Activated naive CD8-positive, alpha-beta T cell treated with anti-CD3 and anti-CD28 coated beads, Interleukin-2, amount 10 ng/mL, durations not matched to agents 7 days and 5 days (primary cell): ENCODE data around the gene PLCG1. TPM values are rescaled to one million over a fixed set of nuclear protein-coding genes. Genes with fewer than 3 reads are reported as not detected.

Experiments
- ATAC-seq: fragments of 150-1000 bp; cut with Tn5 transposase; one replicate; pipeline ENCODE4 v1.10.0; 2021; ENCODE audit warnings: low read depth, moderate library complexity
- POLR2A ChIA-PET: fragments of 350-600 bp; sonication (Branson Sonifier 250); formaldehyde crosslinking; loops from one replicate; lab custom pipeline; 2021; ENCODE audit warnings: antibody characterized with exemption; lab: Charles Lee
- DNase-seq: peaks from one replicate; pipeline ENCODE4 v3.0.0; 2021
- H3K27ac Mint-ChIP-seq: one replicate; pipeline ENCODE4 v1.8.0; 2022; ENCODE audit warnings: mild to moderate bottlenecking, mixed read lengths
- H3K27me3 Mint-ChIP-seq: one replicate; pipeline ENCODE4 v1.8.0; 2022; ENCODE audit warnings: mild to moderate bottlenecking, moderate library complexity, mixed read lengths
- H3K36me3 Mint-ChIP-seq: one replicate; pipeline ENCODE4 v1.8.0; 2021; ENCODE audit warnings: mild to moderate bottlenecking, mixed read lengths
- H3K4me1 Mint-ChIP-seq: one replicate; pipeline ENCODE4 v1.8.0; 2021; ENCODE audit warnings: mixed read lengths
- H3K4me3 Mint-ChIP-seq: one replicate; pipeline ENCODE4 v1.8.0; 2022; ENCODE audit warnings: mild to moderate bottlenecking, moderate library complexity, mixed read lengths
- H3K9me3 Mint-ChIP-seq: one replicate; pipeline ENCODE4 v1.8.0; 2021; ENCODE audit warnings: mixed read lengths
- total RNA-seq, 2 experiments: library from RNA; stranded (reverse); gene quantifications; one replicate each; pipeline ENCODE4 v1.2.3, GENCODE V29; 2021

The PLCG1 gene
- total RNA-seq, 2 experiments from 2014 or later, result 419 to 425 TPM

DNA sequence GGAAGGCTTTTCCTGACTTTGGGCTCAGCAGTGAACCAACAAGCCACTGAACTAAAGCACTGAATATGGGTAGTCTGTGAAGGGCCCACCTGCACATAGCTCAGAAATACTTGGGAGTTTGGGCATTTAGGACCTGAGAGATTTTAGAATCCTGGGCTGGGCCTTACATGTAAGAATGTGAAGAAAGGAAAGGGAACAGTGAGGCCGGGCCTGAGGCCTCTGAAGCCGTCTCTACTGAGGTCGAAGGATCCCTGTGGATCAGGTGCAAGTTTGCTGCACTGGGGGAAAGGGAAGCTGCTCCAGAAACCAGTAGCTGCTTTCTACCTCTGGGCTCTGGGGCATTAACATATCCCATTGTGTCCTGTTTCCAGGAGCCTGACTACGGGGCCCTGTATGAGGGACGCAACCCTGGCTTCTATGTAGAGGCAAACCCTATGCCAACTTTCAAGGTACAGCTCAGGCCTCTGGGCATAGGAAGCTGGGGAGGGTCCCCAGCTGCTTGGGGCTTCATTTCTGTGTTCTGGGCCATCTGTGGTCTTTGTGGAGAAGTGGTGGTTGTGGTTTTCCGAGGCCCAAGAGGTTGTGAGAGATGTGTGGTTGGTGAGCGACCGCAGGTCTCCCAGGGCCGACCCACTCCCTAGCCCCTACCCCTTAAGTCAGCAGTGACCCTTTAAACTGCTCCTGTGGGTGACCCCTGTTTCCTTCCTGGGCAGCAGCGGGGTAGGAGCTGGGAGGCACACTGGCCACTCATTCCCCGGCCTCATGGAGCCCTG, 30.3 kb downstream of the PLCG1 start:
- DNase-seq (peak; percentile 30), ATAC-seq (peak; percentile 9)
- no peak overlapping the region for H3K4me3 Mint-ChIP-seq
- H3K27ac Mint-ChIP-seq, result peak overlapping the region; percentile 68
- POLR2A ChIA-PET, result interaction anchor here (0.8 to 5.4 kb wide), 4 partner anchors 10 to 29 kb away, joined by 3 to 36 read pairs (median 3); no protein-coding TSS in a partner anchor
- H3K36me3 Mint-ChIP-seq, result peaks cover 54% of the 10 kb centered on the region
- H3K4me1 Mint-ChIP-seq, result peaks cover 52% of the 10 kb centered on the region
- H3K27me3 Mint-ChIP-seq, result no peaks in the 10 kb centered on the region
- H3K9me3 Mint-ChIP-seq, result no peaks in the 10 kb centered on the region

- Mint-ChIP-seq H3K27me3 (no peaks in the 10 kb centered on the region), H3K27ac (peak overlapping the region; percentile 68), H3K4me1 (peaks cover 55% of the 10 kb centered on the region), H3K4me3 (no peak overlapping the region), H3K36me3 (peaks cover 52% of the 10 kb centered on the region), H3K9me3 (no peaks in the 10 kb centered on the region)
- DNase-seq (peak; percentile 27), ATAC-seq (no peak)
- POLR2A ChIA-PET, result interaction anchor here (1.2 to 5.4 kb wide), 2 partner anchors 10 to 30 kb away, joined by 3 to 36 read pairs; no protein-coding TSS in a partner anchor
These were observed 31.2 kb downstream of the PLCG1 start for GRCh38 chr20:41168281-41169161.

GRCh38 chr20:41169162-41169690, 31.9 kb downstream of the PLCG1 start:
- Mint-ChIP-seq H3K4me1 (peaks cover 50% of the 10 kb centered on the region), H3K27me3 (no peaks in the 10 kb centered on the region), H3K9me3 (no peaks in the 10 kb centered on the region), H3K36me3 (peaks cover 52% of the 10 kb centered on the region), H3K27ac (no peak overlapping the region), H3K4me3 (no peak overlapping the region)
- ATAC-seq, result no peak
- POLR2A ChIA-PET, result interaction anchor here (5.4 kb wide), 1 partner anchor 11 kb away, joined by 36 read pairs; no protein-coding TSS in a partner anchor
- DNase-seq, result no peak

DNA sequence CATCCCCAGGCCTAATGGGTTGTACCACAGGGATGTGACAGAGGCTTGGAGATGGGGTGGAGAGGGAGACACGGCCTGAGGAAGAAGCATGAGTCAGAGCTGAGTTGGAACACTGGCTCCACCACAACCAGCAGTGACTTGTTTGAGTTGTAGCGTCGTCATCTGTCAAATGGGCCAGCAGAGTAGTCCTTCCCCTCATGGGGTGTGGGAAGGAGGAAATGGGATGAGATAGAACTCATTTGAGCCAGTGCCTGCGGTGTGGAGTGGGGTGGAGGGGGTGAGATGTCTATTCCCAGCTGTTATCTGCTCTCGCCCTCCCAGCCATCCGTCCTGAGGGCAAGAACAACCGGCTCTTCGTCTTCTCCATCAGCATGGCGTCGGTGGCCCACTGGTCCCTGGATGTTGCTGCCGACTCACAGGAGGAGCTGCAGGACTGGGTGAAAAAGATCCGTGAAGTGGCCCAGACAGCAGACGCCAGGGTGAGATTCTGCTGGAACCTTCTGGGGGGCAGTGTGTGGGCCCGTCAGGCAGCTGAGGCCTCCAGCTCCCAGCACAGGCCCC, 32.5 kb downstream of the PLCG1 start:
- DNase-seq, result peak; percentile 25
- H3K27ac Mint-ChIP-seq, result no peak overlapping the region
- ATAC-seq, result no peak
- peaks cover 50% of the 10 kb centered on the region for H3K36me3 Mint-ChIP-seq
- H3K4me3 Mint-ChIP-seq, result no peak overlapping the region
- H3K4me1 Mint-ChIP-seq, result peaks cover 51% of the 10 kb centered on the region
- POLR2A ChIA-PET, result interaction anchor here (5.4 kb wide), 1 partner anchor 12 kb away, joined by 36 read pairs; no protein-coding TSS in a partner anchor
- no peaks in the 10 kb centered on the region for H3K27me3 Mint-ChIP-seq
- H3K9me3 Mint-ChIP-seq, result no peaks in the 10 kb centered on the region

DNA sequence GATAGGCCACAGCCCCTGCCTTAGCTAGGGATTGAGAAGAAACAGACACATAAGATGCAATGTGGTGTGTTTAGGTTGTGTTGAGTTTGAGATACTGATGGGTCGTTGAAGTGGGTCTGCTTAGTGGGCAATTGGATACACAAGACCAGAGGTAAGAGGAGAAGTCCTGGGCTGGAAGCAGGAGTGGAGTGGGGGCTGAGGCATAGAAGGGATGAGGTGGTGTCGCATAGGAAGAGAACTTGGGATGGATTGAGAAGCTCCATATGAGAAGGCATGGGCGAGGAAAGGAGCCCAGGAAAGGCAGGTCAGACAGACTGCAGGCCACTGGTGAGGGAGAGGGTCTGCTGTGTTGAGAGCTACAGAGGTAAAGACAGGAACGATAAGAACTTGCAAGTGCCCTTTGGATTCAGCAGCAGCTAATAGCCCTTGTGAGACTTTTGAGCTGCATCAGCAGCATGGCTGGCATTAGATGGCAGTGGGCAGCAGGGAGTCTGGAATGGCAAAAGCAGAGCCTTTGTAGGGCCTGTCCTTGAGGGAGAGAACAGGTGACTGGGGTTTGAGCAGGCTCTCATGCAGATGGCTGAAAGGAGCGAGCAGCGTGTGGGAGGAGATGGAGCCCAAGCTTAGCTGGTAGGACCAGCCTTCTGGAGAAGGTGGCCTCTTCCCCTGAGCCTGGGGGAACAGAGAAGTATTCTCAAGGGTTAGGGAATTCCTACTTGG, 33.2 kb downstream of the PLCG1 start:
- Mint-ChIP-seq H3K36me3 (peaks cover 51% of the 10 kb centered on the region), H3K4me1 (peaks cover 48% of the 10 kb centered on the region), H3K9me3 (no peaks in the 10 kb centered on the region), H3K4me3 (no peak overlapping the region), H3K27ac (peak overlapping the region; percentile 17), H3K27me3 (no peaks in the 10 kb centered on the region)
- POLR2A ChIA-PET, result interaction anchor here (0.6 to 5.4 kb wide), 5 partner anchors 13 to 68 kb away, joined by 3 to 36 read pairs (median 6); no protein-coding TSS in a partner anchor
- DNase-seq, result no peak
- no peak for ATAC-seq

GRCh38 chr20:41171736-41172295, 34.5 kb downstream of the PLCG1 start:
- Mint-ChIP-seq H3K4me3 (no peak overlapping the region), H3K9me3 (no peaks in the 10 kb centered on the region), H3K4me1 (peaks cover 45% of the 10 kb centered on the region), H3K27ac (peak overlapping the region; percentile 59), H3K27me3 (no peaks in the 10 kb centered on the region), H3K36me3 (peaks cover 44% of the 10 kb centered on the region)
- POLR2A ChIA-PET, result interaction anchor here (0.5 to 2.0 kb wide), 4 partner anchors 10 to 30 kb away, joined by 3 to 11 read pairs (median 7); no protein-coding TSS in a partner anchor
- peak; percentile 28 for DNase-seq
- no peak for ATAC-seq

DNA sequence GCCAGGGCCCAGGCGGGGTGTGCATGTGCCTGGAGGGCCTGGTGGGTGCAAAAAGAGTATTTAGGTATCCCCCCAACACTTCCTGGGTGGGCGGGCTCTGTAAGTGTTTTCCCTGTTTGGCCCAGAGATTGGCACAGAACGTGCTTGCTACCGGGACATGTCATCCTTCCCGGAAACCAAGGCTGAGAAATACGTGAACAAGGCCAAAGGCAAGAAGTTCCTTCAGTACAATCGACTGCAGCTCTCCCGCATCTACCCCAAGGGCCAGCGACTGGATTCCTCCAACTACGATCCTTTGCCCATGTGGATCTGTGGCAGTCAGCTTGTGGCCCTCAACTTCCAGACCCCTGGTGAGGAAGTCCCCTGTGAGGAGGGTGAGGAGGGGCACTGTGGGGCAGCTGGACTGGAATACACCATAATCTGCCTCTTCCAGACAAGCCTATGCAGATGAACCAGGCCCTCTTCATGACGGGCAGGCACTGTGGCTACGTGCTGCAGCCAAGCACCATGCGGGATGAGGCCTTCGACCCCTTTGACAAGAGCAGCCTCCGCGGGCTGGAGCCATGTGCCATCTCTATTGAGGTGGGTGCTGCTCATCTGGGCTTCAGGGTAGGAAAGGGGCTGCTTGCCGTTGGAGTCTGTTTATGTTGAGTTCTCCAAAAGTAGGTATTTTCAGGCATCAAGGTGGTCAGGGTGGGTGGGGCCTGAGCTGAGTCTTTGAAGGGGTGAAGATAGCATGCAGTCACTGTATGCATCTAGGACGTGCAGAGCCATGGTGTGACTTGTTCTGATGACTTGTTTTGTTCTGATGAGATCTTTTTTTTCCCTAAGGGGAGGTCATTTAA, 35.2 kb downstream of the PLCG1 start:
- DNase-seq (peak; percentile 26), ATAC-seq (peak; percentile 15)
- peaks cover 38% of the 10 kb centered on the region for H3K4me1 Mint-ChIP-seq
- no peaks in the 10 kb centered on the region for H3K9me3 Mint-ChIP-seq
- POLR2A ChIA-PET, result interaction anchor here (0.5 to 2.0 kb wide), 11 partner anchors 9 to 167 kb away, joined by 3 to 11 read pairs (median 5); partner anchors contain the start of gene PLCG1
- H3K27me3 Mint-ChIP-seq, result no peaks in the 10 kb centered on the region
- peak overlapping the region; percentile 59 for H3K27ac Mint-ChIP-seq
- H3K4me3 Mint-ChIP-seq, result no peak overlapping the region
- H3K36me3 Mint-ChIP-seq, result peaks cover 37% of the 10 kb centered on the region

GRCh38 chr20:41173161-41173721, 35.9 kb downstream of the PLCG1 start:
- Mint-ChIP-seq H3K27me3 (no peaks in the 10 kb centered on the region), H3K4me3 (no peak overlapping the region), H3K4me1 (peaks cover 33% of the 10 kb centered on the region), H3K36me3 (peaks cover 36% of the 10 kb centered on the region), H3K27ac (peak overlapping the region; percentile 59), H3K9me3 (no peaks in the 10 kb centered on the region)
- POLR2A ChIA-PET, result interaction anchor here (0.6 to 2.0 kb wide), 8 partner anchors 9 to 167 kb away, joined by 3 to 11 read pairs (median 4); partner anchors contain the start of gene PLCG1
- ATAC-seq (peak; percentile 71), DNase-seq (peak; percentile 77)

DNA sequence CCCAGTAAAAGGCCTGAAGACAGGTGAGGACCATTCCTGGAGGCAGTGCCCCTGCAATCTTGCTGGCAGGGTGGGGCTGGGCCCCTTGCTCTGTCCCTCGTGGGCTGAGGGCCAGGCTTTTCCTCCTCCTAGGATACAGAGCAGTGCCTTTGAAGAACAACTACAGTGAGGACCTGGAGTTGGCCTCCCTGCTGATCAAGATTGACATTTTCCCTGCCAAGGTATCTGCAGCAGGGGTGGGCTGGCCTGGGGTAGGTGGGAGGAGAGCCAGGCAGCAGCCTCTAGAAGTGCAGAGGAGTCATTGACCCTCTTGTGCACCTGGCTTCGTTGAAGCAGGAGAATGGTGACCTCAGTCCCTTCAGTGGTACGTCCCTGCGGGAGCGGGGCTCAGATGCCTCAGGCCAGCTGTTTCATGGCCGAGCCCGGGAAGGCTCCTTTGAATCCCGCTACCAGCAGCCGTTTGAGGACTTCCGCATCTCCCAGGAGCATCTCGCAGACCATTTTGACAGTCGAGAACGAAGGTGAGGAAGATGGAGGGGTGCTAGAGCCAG, 36.5 kb downstream of the PLCG1 start:
- DNase-seq (peak; percentile 25), ATAC-seq (no peak)
- POLR2A ChIA-PET, result interaction anchor here (1.2 to 1.5 kb wide), 3 partner anchors 8 to 37 kb away, joined by 3 to 8 read pairs (median 5); partner anchors contain the start of gene PLCG1
- H3K36me3 Mint-ChIP-seq, result peaks cover 33% of the 10 kb centered on the region
- H3K4me1 Mint-ChIP-seq, result peaks cover 30% of the 10 kb centered on the region
- no peaks in the 10 kb centered on the region for H3K27me3 Mint-ChIP-seq
- H3K4me3 Mint-ChIP-seq, result no peak overlapping the region
- H3K27ac Mint-ChIP-seq, result peak overlapping the region; percentile 47
- H3K9me3 Mint-ChIP-seq, result no peaks in the 10 kb centered on the region

DNA sequence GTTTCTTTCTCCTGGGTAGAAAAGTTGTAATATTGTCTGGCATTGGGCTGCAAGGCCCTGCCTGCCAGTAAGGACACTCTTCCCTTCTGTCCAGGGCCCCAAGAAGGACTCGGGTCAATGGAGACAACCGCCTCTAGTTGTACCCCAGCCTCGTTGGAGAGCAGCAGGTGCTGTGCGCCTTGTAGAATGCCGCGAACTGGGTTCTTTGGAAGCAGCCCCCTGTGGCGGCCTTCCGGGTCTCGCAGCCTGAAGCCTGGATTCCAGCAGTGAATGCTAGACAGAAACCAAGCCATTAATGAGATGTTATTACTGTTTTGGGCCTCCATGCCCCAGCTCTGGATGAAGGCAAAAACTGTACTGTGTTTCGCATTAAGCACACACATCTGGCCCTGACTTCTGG, 37.0 kb downstream of the PLCG1 start:
- Mint-ChIP-seq H3K4me1 (peaks cover 28% of the 10 kb centered on the region), H3K9me3 (no peaks in the 10 kb centered on the region), H3K36me3 (peaks cover 33% of the 10 kb centered on the region), H3K27me3 (no peaks in the 10 kb centered on the region), H3K4me3 (no peak overlapping the region), H3K27ac (peak overlapping the region; percentile 40)
- POLR2A ChIA-PET, result no interaction called here
- ATAC-seq, result no peak
- no peak for DNase-seq

- POLR2A ChIA-PET, result interaction anchor here (1.6 kb wide), 1 partner anchor 50 kb away, joined by 3 read pairs; no protein-coding TSS in a partner anchor
- Mint-ChIP-seq H3K36me3 (peaks cover 32% of the 10 kb centered on the region), H3K27me3 (no peaks in the 10 kb centered on the region), H3K27ac (peak overlapping the region; percentile 40), H3K4me1 (peaks cover 26% of the 10 kb centered on the region), H3K4me3 (no peak overlapping the region), H3K9me3 (no peaks in the 10 kb centered on the region)
- DNase-seq, result no peak
- ATAC-seq, result no peak
These were observed 37.4 kb downstream of the PLCG1 start for GRCh38 chr20:41174782-41175181.
